WERI-Rb-1 (cell line): ENCODE results near the gene BCL6.

Experiments
- DNase-seq: peaks from one replicate; pipeline ENCODE4 v3.0.0-alpha.2; 2020
- H3K27ac ChIP-seq: fragments of 250-450 bp; sonication (Bioruptor Pico); 2 replicates; pipeline ENCODE4 v1.5.1; 2020; ENCODE audit warnings: mild to moderate bottlenecking, moderate library complexity
- H3K27me3 ChIP-seq: fragments of 250-450 bp; sonication (Bioruptor Pico); 2 replicates; pipeline ENCODE4 v1.5.1; 2021; ENCODE audit warnings: mild to moderate bottlenecking, low read depth, moderate library complexity; ENCODE audit not compliant: insufficient read depth, severe bottlenecking
- H3K36me3 ChIP-seq: fragments of 250-450 bp; sonication (Bioruptor Pico); 2 replicates; pipeline ENCODE4 v1.5.1; 2020; ENCODE audit warnings: mild to moderate bottlenecking, moderate library complexity
- H3K4me3 ChIP-seq: 2 replicates; pipeline ENCODE4 v1.5.1; 2011; ENCODE audit warnings: low read depth, mild to moderate bottlenecking, control low read depth, low read length
- H3K9me3 ChIP-seq: fragments of 250-450 bp; sonication (Bioruptor Pico); 2 replicates; pipeline ENCODE4 v1.5.1; 2021; ENCODE audit warnings: mild to moderate bottlenecking, moderate library complexity; ENCODE audit not compliant: severe bottlenecking
- TF ChIP-seq, protein P1 (sequence below): IDR thresholded peaks from 2 replicates; pipeline ENCODE4 v1.5.1; 2011; ENCODE audit warnings: low read depth, mild to moderate bottlenecking, control low read depth, inconsistent platforms, low read length

Gene BCL6

DNA sequence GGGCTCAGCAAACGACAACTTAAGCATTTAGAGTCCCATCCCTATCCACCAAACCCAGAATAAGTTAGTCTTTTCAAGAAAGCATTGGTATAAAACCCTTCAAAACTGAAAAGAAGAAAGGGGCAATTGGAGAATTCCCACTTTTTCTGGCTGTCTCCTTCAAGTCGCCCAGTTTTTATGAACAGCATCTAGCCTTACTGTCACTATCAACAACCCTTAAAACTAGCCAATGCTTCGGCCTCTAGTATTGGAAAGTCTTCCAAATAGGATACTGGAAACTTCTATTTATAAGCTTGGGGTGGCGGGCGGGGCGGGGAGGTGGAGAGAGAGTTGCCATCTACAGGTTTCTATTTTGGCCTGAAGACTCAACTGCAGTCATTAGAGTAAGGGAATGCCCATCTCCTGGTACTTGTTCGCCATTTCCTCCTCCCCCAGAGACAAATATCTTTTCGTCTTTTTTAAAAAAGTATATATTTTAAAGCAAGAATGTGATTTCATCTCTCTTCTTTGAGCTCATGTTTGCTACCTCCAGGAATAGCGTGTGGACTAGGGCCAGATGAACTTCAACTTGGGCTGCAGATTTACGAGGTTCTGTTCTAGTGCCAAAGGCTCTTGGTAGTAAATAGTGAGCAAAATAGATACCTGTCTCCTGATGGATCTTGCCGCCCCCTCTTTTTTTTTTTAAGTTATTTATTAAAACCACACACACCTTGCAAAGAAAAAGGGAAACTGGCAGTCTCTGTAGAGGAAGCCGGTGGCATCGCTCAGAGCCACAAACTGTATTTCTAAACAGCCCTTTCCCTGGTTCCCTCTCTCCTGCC lies 2.7 kb downstream of the BCL6 start:
- DNase-seq: no peak
- no peak overlapping the region for H3K4me3 ChIP-seq
- H3K27me3 ChIP-seq: peaks cover 29% of the 10 kb centered on the region
- TF ChIP-seq, protein P1, sequence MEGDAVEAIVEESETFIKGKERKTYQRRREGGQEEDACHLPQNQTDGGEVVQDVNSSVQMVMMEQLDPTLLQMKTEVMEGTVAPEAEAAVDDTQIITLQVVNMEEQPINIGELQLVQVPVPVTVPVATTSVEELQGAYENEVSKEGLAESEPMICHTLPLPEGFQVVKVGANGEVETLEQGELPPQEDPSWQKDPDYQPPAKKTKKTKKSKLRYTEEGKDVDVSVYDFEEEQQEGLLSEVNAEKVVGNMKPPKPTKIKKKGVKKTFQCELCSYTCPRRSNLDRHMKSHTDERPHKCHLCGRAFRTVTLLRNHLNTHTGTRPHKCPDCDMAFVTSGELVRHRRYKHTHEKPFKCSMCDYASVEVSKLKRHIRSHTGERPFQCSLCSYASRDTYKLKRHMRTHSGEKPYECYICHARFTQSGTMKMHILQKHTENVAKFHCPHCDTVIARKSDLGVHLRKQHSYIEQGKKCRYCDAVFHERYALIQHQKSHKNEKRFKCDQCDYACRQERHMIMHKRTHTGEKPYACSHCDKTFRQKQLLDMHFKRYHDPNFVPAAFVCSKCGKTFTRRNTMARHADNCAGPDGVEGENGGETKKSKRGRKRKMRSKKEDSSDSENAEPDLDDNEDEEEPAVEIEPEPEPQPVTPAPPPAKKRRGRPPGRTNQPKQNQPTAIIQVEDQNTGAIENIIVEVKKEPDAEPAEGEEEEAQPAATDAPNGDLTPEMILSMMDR: no peak
- no peaks in the 10 kb centered on the region for H3K36me3 ChIP-seq
- H3K9me3 ChIP-seq: no peaks in the 10 kb centered on the region
- no peak overlapping the region for H3K27ac ChIP-seq

DNA sequence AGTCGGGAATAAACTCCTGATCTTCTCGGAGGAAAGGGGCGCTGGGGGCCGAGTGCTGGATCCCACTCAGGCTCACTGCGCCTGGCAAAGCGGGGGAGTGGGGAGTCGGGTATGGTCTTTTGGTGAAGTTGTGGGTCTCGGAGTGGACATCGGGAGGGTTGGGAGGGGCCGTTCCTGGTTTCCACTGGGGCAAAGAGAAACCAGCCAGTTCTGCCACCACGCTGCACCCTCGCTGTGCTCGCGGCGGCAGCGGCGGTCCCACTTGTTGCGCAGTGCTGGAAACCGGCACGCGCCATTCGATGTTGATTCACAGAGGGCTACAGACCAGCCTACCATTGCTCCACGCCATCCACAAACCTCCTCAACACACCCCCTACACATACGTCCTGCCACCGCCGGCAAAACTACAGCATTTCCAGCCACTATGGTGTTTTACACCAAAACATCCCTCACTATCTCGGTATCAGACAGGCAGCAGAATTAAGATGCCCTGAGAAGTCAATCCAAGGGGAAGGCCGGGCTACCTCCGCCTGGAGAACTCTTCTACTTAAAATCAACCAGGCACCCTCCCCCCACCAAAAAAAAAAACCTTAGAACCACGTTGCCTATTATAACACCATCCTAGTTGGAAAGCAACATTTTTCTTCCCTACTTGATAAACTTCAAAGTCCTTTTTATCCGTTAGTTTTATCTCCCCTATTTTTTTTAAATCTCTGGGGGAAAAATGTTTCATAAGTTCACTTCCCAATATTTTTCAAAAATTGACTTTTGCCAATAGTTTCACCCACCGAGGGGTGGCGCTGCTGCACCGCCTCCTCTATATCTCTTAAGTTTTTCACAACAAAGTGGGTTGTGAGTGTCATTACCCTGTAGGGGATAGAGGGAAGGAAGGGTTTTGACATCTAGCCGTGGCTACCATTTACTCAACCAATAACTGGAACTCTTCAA lies 3.6 kb downstream of the BCL6 start:
- TF ChIP-seq, protein P1: peak; percentile 56
- peak; percentile 55 for DNase-seq

DNA sequence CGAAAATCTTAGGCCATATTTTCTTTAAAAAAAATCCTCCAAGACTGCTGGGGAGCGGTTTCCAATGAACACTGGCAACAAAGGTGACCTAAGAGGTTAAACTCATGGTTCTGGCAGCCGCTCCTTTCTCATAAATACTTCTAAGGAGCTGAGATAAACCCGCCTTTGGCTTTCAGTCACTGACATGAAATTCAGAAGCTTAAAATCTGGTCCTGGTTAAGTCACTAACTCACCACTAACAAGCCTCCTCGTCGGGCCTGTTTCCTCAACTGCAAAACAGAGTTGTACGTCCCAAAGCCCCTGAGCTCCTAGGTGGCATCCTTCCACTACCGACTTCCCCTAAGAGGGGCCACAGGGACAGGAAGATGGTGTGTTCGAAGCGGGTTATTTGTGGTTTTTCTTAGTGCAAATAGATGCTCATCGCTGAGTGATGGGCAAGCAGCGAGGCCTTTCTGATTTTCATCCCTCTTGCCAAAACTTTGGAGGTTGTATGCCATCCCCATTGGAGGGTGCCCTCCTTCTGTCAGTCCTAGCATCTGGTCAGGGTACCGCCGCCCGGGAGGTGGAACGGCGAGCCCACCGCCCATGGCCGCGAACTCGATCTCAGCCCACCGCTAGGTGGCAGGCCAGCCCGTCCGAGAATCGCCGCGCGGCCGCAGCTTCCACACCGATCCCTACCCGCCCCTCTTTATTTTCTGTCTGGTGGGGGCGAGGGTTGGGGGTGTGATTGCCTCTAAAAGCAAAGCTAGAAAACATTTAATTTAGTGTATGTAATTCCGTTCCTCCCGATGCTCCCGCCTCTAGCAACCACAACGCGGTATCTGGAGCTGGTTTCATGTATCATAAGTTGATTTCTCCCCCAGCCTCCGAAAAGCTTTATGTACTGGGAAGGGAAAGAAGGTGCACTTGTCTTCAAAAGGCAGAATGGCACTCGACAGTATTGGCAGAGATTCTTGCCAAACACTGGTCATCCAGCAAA lies 4.6 kb downstream of the BCL6 start:
- Histone ChIP-seq H3K4me3 (peak overlapping the region; percentile 62), H3K27me3 (peaks cover 44% of the 10 kb centered on the region), H3K27ac (no peak overlapping the region; the same call in 1 of the 2 replicates), H3K36me3 (no peaks in the 10 kb centered on the region), H3K9me3 (no peaks in the 10 kb centered on the region)
- TF ChIP-seq, protein P1: peak; percentile 84
- peak; percentile 48 for DNase-seq

More for the DNA sequence above, 3.6 kb downstream of the BCL6 start:
- H3K9me3 ChIP-seq: no peaks in the 10 kb centered on the region
- H3K27ac ChIP-seq: no peak overlapping the region
- H3K36me3 ChIP-seq: no peaks in the 10 kb centered on the region
- H3K27me3 ChIP-seq: peaks cover 38% of the 10 kb centered on the region
- H3K4me3 ChIP-seq: peak overlapping the region; percentile 40

DNA sequence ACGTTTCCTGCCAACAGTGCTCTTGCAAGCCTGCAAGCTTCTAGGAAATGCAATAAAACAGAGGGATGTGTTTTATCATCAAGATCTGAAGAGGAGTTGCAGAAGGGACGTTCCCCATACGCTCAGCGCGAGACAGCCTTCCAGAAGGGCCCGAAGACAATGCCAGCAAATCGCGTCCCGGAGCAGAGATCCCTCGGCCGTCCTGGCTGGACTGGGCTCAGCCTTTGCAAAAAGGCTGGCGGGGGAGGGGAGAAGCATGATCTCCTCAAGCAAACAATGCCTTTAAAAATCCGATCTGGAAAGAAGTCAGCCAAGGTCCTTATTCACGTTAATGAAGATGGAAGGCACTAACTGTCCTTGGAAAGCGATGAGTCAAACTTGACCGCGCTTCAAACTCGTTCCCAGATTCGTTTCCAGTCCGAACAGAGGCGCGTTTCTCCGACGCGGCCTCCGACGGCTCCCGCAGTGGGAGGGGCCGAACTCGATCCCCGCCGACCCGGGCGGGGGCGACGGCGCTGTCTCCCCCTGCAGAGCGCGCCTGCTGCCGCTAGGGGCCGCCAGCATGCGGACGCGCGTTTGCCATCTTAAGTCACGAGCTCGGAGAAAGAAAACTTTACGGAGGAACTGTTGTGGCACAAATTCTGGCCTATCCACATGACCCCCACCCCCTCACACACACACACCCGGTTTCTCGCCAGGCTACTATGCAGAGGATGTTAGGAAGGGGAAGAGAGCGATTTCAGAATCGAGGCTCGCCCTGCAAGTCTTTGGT lies 5.5 kb downstream of the BCL6 start:
- TF ChIP-seq, protein P1: peak; percentile 93
- DNase-seq: peak; percentile 65
- Histone ChIP-seq H3K27ac (no peak overlapping the region; the same call in 1 of the 2 replicates), H3K4me3 (peak overlapping the region; percentile 62), H3K27me3 (peaks cover 48% of the 10 kb centered on the region), H3K36me3 (no peaks in the 10 kb centered on the region), H3K9me3 (no peaks in the 10 kb centered on the region)

DNA sequence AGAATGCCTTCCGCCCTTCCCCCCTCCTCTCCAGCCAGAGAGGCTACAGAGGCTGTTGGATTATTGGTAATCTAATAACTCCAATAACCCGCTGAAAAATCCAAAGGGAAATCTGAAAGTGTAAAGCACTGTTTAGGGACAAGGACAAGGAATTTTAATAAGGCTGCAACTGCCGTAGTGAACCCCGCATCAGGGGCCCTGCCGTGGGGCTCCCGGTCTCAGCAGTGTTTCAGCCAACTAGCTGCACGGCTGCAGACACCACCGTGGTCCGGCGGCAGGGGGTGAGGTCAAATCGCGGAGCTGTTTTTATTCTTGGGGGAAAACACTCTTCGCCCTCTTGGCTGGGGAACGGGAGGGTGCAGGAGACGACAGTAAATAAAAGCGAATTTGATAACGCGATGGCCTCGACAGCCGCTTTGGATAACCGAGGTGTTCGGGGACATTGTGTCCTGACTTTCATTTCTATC lies 6.1 kb downstream of the BCL6 start:
- TF ChIP-seq, protein P1: no peak
- H3K4me3 ChIP-seq: peak overlapping the region; percentile 62
- no peaks in the 10 kb centered on the region for H3K9me3 ChIP-seq
- no peaks in the 10 kb centered on the region for H3K36me3 ChIP-seq
- H3K27me3 ChIP-seq: peaks cover 48% of the 10 kb centered on the region
- H3K27ac ChIP-seq: no peak overlapping the region
- no peak for DNase-seq
